Spinal cord (tissue), 10 donors: ENCODE measurements around the gene CELA2B. TPM values are rescaled to one million over a fixed set of nuclear protein-coding genes. Genes with fewer than 3 reads are reported as not detected.
A peak's percentile ranks its signal among the peaks of the same experiment; 100 is the strongest.
"Not testable (repeated sequence)": the region's sequence is repeated elsewhere in the genome, so short reads cannot be mapped to it uniquely, and the experiment has no call there.

Source experiments
- DNase-seq, 6 donors: peaks; one replicate each; pipeline versions ENCODE4 v3.0.0 to v3.0.0-alpha.2; 2013 to 2015; ENCODE audit warnings: low spot score in 6 of 6, low read depth in 4 of 6
- H3K27ac ChIP-seq: one replicate; pipeline ENCODE4 v1.5.1; 2013; ENCODE audit warnings: low read depth, low read length, control low read depth
- H3K27me3 ChIP-seq: one replicate; pipeline ENCODE4 v1.6.1; 2013; ENCODE audit warnings: low read length; ENCODE audit not compliant: control insufficient read depth, insufficient read depth
- H3K36me3 ChIP-seq: one replicate; pipeline ENCODE4 v1.6.1; 2013; ENCODE audit warnings: low read length; ENCODE audit not compliant: control insufficient read depth, insufficient read depth
- H3K4me1 ChIP-seq: one replicate; pipeline ENCODE4 v1.6.1; 2013; ENCODE audit warnings: low read length; ENCODE audit not compliant: control insufficient read depth, insufficient read depth
- H3K4me3 ChIP-seq: one replicate; pipeline ENCODE4 v1.5.1; 2013; ENCODE audit warnings: low read depth, low read length, control low read depth
- H3K9me3 ChIP-seq: one replicate; pipeline ENCODE4 v1.6.1; 2013; ENCODE audit warnings: low read length; ENCODE audit not compliant: control insufficient read depth, insufficient read depth
- WGBS: methylation state at CpG from one replicate; pipeline ENCODE4 v1.1.5; 2013; ENCODE audit warnings: missing lambda C conversion rate; ENCODE audit not compliant: insufficient coverage; 5-methylcytosine and 5-hydroxymethylcytosine counted together
- polyA plus RNA-seq, 2 donors: library from polyadenylated mRNA; unstranded; fragments of 120-200 nt; gene quantifications; one replicate each; pipeline ENCODE4 v1.2.1, GENCODE V29; 2013; ENCODE audit not compliant: insufficient read length in 2 of 2
- total RNA-seq, 2 donors: library from RNA; depleted of rRNA in 1 of 2; stranded (reverse); fragments of 120-200 nt in 1 of 2; fragments of >200 nt in 1 of 2; gene quantifications; one replicate each; pipeline versions ENCODE4 v1.2.3 to v1.2.4, GENCODE V29; 2013 to 2014
- donor health status: healthy.

The CELA2B gene
- total and polyA plus RNA-seq, 4 donors = 0.78 to 1.0 TPM; not detected in 2

GRCh38 chr1:15465674-15466073 lies 10.2 kb upstream of the CELA2B start:
- WGBS = 97% methylated on average over 7 of the region's 7 CpGs
- no peak for DNase-seq
- Histone ChIP-seq H3K4me1 (peaks cover 8% of the 10 kb centered on the region), H3K36me3 (no peaks in the 10 kb centered on the region), H3K27ac (no peak overlapping the region), H3K27me3 (no peaks in the 10 kb centered on the region), H3K9me3 (no peaks in the 10 kb centered on the region), H3K4me3 (no peak overlapping the region)

GRCh38 chr1:15466955-15467625 lies 8.8 kb upstream of the CELA2B start:
- DNase-seq, H3K9me3 ChIP-seq, H3K36me3 ChIP-seq, H3K27ac ChIP-seq, H3K4me1 ChIP-seq, H3K27me3 ChIP-seq, H3K4me3 ChIP-seq: not testable (repeated sequence)
- 96% methylated on average over 15 of the region's 22 CpGs for WGBS

- peaks cover 8% of the 10 kb centered on the region for H3K4me1 ChIP-seq
- H3K36me3 ChIP-seq = no peaks in the 10 kb centered on the region
- no peak overlapping the region for H3K27ac ChIP-seq
- no peak overlapping the region for H3K4me3 ChIP-seq
- no peaks in the 10 kb centered on the region for H3K27me3 ChIP-seq
- H3K9me3 ChIP-seq = no peaks in the 10 kb centered on the region
- DNase-seq = no peak
Observed at GRCh38 chr1:15468145-15468544, 7.8 kb upstream of the CELA2B start.

- H3K27ac ChIP-seq = no peak overlapping the region
- H3K4me3 ChIP-seq = no peak overlapping the region
- H3K9me3 ChIP-seq = no peaks in the 10 kb centered on the region
- no peaks in the 10 kb centered on the region for H3K27me3 ChIP-seq
- H3K36me3 ChIP-seq = no peaks in the 10 kb centered on the region
- peaks cover 8% of the 10 kb centered on the region for H3K4me1 ChIP-seq
- 33% methylated on average over 1 of the region's 3 CpGs for WGBS
- DNase-seq = peak in 2 of 6 donors; percentile 2 to 84
Observed at GRCh38 chr1:15469361-15469760, 6.5 kb upstream of the CELA2B start.

- not testable (repeated sequence) for H3K27ac ChIP-seq
Observed at GRCh38 chr1:15469821-15470448, 6.0 kb upstream of the CELA2B start.

GRCh38 chr1:15471067-15471466 lies 4.8 kb upstream of the CELA2B start:
- H3K9me3 ChIP-seq, H3K4me1 ChIP-seq, H3K4me3 ChIP-seq, H3K27me3 ChIP-seq, DNase-seq, H3K27ac ChIP-seq, H3K36me3 ChIP-seq: not testable (repeated sequence)
- 94% methylated on average over 4 of the region's 5 CpGs for WGBS

More at GRCh38 chr1:15469821-15470448, 6.0 kb upstream of the CELA2B start:
- H3K27me3 ChIP-seq, H3K4me3 ChIP-seq, H3K9me3 ChIP-seq, H3K36me3 ChIP-seq, H3K4me1 ChIP-seq: not testable (repeated sequence)
- WGBS = 25% methylated on average over 7 of the region's 9 CpGs
- peak in 3 of 6 donors; percentile 6 to 70 (median 70) for DNase-seq

GRCh38 chr1:15471723-15472122 lies 4.2 kb upstream of the CELA2B start:
- H3K27me3 ChIP-seq, H3K4me1 ChIP-seq, H3K27ac ChIP-seq, DNase-seq, H3K4me3 ChIP-seq, H3K9me3 ChIP-seq, H3K36me3 ChIP-seq: not testable (repeated sequence)
- WGBS = 100% methylated on average over 4 of the region's 6 CpGs

- Histone ChIP-seq H3K36me3 (no peaks in the 10 kb centered on the region), H3K4me3 (no peak overlapping the region), H3K27me3 (no peaks in the 10 kb centered on the region), H3K4me1 (peaks cover 8% of the 10 kb centered on the region), H3K27ac (no peak overlapping the region), H3K9me3 (no peaks in the 10 kb centered on the region)
- 86% methylated on average over 10 of the region's 11 CpGs for WGBS
- DNase-seq = no peak
Observed at GRCh38 chr1:15472587-15472986, 3.3 kb upstream of the CELA2B start.

- no peaks in the 10 kb centered on the region for H3K27me3 ChIP-seq
- no CpG with 5 or more reads among the region's 3 CpGs for WGBS
Observed at GRCh38 chr1:15476927-15477326, 1.0 kb downstream of the CELA2B start.

GRCh38 chr1:15477646-15478212 lies 1.8 kb downstream of the CELA2B start:
- no peak for DNase-seq
- Histone ChIP-seq H3K9me3 (no peaks in the 10 kb centered on the region), H3K4me3 (no peak overlapping the region), H3K4me1 (no peaks in the 10 kb centered on the region), H3K27me3 (no peaks in the 10 kb centered on the region), H3K36me3 (no peaks in the 10 kb centered on the region), H3K27ac (no peak overlapping the region)
- 85% methylated on average over 4 of the region's 5 CpGs for WGBS

More at GRCh38 chr1:15476927-15477326, 1.0 kb downstream of the CELA2B start:
- Histone ChIP-seq H3K36me3 (no peaks in the 10 kb centered on the region), H3K4me1 (no peaks in the 10 kb centered on the region), H3K9me3 (no peaks in the 10 kb centered on the region), H3K4me3 (no peak overlapping the region), H3K27ac (no peak overlapping the region)
- no peak for DNase-seq
